C4-2B (cell line): ENCODE data around the gene ELN.

Experiments
- CTCF ChIP-seq: fragments of 450-650 bp; conservative IDR thresholded peaks from 2 replicates; pipeline ENCODE4 v1.5.1; 2017; ENCODE audit warnings: mild to moderate bottlenecking
- ZFX ChIP-seq: fragments of 450-650 bp; IDR thresholded peaks from 2 replicates; pipeline ENCODE4 v1.6.1; 2017

GRCh38 chr7:74012842-74013249, 15.1 kb upstream of the ELN start:
- TF ChIP-seq CTCF (no peak), ZFX (no peak)
